Fibroblast of lung (primary cell): ENCODE measurements around the gene CEP250.

ENCODE experiments used
- EZH2 ChIP-seq: IDR thresholded peaks from 2 replicates; pipeline ENCODE4 v1.5.1; 2012; ENCODE audit warnings: low read length, control low read depth, mild to moderate bottlenecking; ENCODE audit errors: missing control alignments
- TF ChIP-seq, protein P1 (sequence below), 2 donors: IDR thresholded peaks in 1 of 2; conservative IDR thresholded peaks in 1 of 2; 1 replicate in 1 of 2; 2 replicates in 1 of 2; pipeline ENCODE4 v1.5.1; 2011 to 2012; ENCODE audit warnings: low read length in 2 of 2, control low read depth in 1 of 2, inconsistent platforms in 1 of 2, low read depth in 1 of 2, mild to moderate bottlenecking in 1 of 2

DNA sequence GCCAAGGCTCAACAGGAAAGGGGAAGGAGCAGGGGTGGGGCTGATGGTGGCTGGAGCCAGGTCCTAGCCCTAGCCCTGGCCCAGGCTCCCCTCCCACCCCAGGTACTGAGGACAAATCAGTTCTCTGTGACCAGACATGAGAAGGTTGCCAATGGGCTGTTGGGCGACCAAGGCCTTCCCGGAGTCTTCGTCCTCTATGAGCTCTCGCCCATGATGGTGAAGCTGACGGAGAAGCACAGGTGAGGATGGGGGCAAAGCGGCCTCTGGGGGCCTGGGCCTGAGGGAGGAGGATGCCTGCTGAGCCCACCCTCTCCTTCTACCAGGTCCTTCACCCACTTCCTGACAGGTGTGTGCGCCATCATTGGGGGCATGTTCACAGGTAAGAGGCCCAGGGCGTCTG is 101.5 kb downstream of the CEP250 start:
- TF ChIP-seq, protein P1, sequence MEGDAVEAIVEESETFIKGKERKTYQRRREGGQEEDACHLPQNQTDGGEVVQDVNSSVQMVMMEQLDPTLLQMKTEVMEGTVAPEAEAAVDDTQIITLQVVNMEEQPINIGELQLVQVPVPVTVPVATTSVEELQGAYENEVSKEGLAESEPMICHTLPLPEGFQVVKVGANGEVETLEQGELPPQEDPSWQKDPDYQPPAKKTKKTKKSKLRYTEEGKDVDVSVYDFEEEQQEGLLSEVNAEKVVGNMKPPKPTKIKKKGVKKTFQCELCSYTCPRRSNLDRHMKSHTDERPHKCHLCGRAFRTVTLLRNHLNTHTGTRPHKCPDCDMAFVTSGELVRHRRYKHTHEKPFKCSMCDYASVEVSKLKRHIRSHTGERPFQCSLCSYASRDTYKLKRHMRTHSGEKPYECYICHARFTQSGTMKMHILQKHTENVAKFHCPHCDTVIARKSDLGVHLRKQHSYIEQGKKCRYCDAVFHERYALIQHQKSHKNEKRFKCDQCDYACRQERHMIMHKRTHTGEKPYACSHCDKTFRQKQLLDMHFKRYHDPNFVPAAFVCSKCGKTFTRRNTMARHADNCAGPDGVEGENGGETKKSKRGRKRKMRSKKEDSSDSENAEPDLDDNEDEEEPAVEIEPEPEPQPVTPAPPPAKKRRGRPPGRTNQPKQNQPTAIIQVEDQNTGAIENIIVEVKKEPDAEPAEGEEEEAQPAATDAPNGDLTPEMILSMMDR (conservative IDR thresholded peaks at IDR 0.05 in 1 of 2, IDR thresholded peaks at IDR 0.05 in 1 of 2; ENCODE audit: low read depth in 1 of 2, low read length in 2 of 2): no peak
- no peak for TF ChIP-seq EZH2
